GM12891 (cell line): ENCODE measurements around the gene PDIA5.

Source experiments
- PAX5 ChIP-seq: IDR thresholded peaks from 2 replicates; pipeline ENCODE4 v1.6.1; 2011; ENCODE audit warnings: low read length, moderate library complexity, mild to moderate bottlenecking; ENCODE audit not compliant: insufficient read depth, severe bottlenecking
- POLR2A ChIP-seq: IDR thresholded peaks from 2 replicates; pipeline ENCODE4 v1.6.1; 2011; ENCODE audit warnings: low read depth, low read length, control low read depth
- POLR2AphosphoS5 ChIP-seq: IDR thresholded peaks from 2 replicates; pipeline ENCODE4 v1.6.1; 2011; ENCODE audit warnings: low read depth, low read length, control low read depth
- SPI1 ChIP-seq: IDR thresholded peaks from 2 replicates; pipeline ENCODE4 v1.6.1; 2011; ENCODE audit warnings: low read depth, low read length, control low read depth
- TAF1 ChIP-seq: IDR thresholded peaks from 2 replicates; pipeline ENCODE4 v1.6.1; 2011; ENCODE audit warnings: low read depth, low read length, control low read depth

GRCh38 chr3:123188058-123188457 is 121.2 kb downstream of the PDIA5 start:
- TF ChIP-seq POLR2AphosphoS5 (no peak), POLR2A (no peak), PAX5 (no peak), TAF1 (no peak), SPI1 (no peak)
